CD4-positive, alpha-beta T cell treated with Interleukin-1 beta for 1 hour (primary cell): ENCODE data around the gene DMXL2.

Source experiments
- DNase-seq, 2 donors: peaks; one replicate each; pipeline ENCODE4 v3.0.0-alpha.2; 2020 to 2022

Gene DMXL2

GRCh38 chr15:51401872-51402517 is 220.6 kb downstream of the DMXL2 start:
- peak in 1 of 2 donors; percentile 16 for DNase-seq

DNA sequence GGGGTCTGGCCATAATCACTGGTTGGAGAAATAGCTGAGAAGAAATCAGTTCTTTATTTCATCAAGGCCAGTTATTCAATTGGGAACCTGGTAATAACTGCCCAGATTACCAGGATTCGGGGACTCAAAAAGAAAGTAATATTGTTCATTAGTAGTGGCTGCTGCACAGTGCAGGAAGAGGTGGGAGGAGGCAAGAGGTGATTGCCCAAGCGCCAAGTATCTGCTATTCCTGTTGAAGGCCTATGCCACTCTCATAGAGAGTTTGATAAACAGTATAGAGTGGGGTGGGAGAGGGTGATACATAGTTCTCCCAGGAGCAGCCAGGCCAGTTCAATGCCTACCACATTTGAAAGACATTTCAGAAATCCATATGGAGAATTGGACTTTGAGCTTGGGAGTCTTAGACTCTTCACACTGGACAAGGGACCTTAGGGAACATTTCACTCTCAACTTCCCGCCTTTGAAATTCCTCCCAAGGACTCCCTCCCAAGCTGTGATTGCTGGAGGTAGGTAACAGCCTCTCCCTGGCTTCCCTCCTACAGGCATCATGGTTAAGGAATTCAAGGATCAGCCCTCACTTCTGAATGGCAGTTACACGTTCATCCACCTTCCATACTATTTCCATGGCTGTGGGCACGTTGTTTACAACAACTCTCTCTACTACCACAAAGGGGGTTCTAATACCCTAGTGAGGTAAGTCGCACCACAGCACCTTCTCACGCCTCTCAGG is 221.4 kb downstream of the DMXL2 start:
- DNase-seq: no peak

GRCh38 chr15:51398626-51399025 is 223.9 kb downstream of the DMXL2 start:
- no peak for DNase-seq
